Activated CD4-positive, alpha-beta T cell treated with anti-CD3 and anti-CD28 coated beads, Interleukin-2, Interleukin-6, amounts not matched to agents 100 ng/mL and 50 ng/mL, durations not matched to agents 16 hours and 8 hours (primary cell): ENCODE results near the gene CTNNA3.
"Not testable (repeated sequence)": the region's sequence is repeated elsewhere in the genome, so short reads cannot be mapped to it uniquely, and the experiment has no call there.

Experiments used
- DNase-seq: peaks from one replicate; pipeline ENCODE4 v3.0.0-alpha.2; 2020

The CTNNA3 gene

GRCh38 chr10:66350622-66351399 lies 1345.2 kb downstream of the CTNNA3 start:
- no peak for DNase-seq

DNA sequence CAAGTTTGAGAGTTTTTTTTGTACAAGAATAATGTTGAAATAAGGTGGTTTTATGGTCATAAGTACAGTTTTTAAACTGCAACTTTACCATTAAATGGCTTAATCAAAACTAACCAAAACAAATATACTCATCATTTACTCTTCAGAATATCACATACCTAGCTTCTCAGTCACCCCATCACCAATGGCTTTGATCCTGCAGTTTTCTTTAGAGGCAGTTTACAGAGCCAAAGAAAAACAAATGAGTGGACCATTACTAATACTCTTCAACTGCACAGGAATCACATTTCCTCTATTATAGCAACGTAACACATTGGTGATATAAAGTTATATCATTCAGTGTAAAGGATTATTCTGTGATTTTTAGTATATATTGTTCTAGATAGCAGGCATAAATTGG lies 1346.3 kb downstream of the CTNNA3 start:
- no peak for DNase-seq

- DNase-seq, result no peak
Observed at GRCh38 chr10:66349076-66349475, 1346.9 kb downstream of the CTNNA3 start.

GRCh38 chr10:66337211-66337610 lies 1358.8 kb downstream of the CTNNA3 start:
- no peak for DNase-seq

DNA sequence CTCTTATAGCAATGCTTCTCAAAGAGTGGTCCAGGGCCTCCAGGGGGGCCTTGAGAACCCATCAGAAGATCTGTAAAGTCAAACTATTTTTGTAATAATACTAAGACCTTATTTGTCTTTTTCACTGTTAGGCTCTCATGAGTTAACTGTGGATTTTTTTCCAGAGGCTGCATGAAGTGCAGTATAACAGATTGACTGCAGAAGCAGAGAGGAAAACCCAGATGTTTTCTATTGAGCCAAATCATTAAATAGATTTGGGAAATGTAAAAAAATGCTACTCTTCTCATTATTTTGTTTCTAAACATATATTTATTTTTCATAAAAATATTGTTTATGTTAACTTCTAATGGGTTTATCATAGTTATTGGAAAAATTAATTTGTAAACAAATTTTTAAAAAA lies 1359.2 kb downstream of the CTNNA3 start:
- no peak for DNase-seq

GRCh38 chr10:66335753-66336152 lies 1360.2 kb downstream of the CTNNA3 start:
- DNase-seq, result not testable (repeated sequence)

DNA sequence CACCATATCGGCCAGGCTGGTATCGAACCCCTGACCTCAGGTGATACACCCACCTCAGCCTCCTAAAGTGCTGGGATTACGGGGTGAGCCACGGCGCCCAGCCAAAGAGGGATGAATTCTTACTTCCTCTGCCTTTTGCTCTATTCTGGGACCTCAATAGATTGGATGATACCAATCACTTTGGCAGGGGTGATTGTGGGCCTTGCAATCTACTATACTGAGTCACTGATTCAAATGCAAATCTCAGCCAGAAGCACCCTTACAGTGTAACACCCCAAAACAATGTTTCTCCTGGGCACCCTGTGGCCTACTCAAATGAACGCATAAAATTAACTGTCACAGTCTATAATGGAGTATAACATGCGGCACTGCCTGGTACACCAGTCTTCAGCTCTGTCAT lies 1366.8 kb downstream of the CTNNA3 start:
- DNase-seq, result no peak

GRCh38 chr10:66326876-66327275 lies 1369.1 kb downstream of the CTNNA3 start:
- no peak for DNase-seq

DNA sequence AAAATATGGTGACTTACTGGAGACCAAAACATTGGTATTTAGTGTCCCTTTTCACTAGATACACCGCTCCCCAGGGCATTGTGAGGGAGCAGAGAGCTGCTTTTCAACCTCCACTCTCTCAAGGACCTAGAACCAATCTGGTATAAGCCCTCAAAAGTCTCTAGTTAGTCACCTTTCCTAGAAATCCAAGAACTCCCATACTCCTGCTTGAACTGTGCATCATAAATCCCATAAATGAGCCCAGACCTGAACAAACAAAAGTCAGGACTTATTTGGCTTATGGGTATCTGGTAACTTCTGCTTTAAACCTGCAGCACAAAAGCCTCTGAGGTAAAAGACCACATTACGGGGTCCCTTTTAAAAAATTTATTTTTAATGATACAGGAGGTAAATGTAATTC lies 1373.2 kb downstream of the CTNNA3 start:
- DNase-seq, result no peak

- no peak for DNase-seq
Observed at GRCh38 chr10:66321723-66322665, 1374.0 kb downstream of the CTNNA3 start.

DNA sequence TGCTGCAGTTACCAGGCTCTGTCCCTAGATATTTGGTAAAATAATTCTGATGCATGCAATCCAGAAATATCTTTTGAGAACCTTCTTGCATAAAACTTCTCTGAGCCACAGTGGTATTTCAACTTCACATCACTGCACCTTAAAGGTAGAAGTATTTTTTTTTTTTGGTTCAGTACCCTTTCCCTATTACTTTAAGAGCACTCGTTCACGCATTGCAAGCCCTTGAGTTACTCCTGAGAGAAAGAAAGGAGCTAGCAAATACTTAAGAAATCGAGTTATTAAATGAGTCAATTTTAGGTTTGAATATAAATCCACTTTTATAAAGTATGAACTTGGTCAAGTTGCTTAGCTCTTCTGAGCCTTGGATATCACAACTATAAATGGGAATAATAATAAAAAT lies 1377.2 kb downstream of the CTNNA3 start:
- DNase-seq, result no peak

DNA sequence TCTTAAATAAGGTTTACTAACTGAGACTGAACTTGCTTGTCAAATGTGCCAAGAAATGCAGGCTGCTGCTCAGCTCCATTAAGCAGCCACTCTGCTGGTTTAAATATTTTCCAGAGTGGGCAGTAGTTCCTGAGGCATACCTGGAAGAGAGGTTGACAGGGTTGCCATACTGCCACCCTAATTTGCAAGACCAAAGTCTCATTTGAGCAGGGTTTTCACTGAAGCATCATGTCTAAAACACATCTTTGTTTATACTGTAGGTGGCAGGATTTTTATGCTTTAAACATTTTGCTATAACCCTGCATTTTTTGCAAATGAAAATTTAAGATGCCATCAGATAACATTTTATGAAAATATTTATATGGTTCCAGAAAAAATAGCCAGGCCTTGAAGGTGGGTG lies 1388.2 kb downstream of the CTNNA3 start:
- no peak for DNase-seq

DNA sequence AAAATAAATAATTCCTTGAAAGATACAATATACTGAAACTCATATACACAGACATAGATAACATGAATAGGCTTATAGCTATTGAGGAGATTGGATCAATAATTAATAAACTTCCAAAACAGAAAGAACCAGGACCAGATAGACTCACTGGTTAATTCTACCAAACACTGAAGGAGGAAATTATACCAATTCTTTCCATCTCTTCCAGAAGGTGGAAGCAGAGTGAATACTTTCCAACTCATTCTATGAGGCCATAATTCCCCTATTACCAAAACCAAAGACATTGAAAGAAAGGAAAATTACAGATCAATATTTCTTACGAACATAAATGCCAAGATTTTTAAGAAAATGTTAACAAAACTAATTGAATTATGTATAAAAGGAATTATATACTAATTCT lies 1394.9 kb downstream of the CTNNA3 start:
- DNase-seq, result no peak

- no peak for DNase-seq
Observed at GRCh38 chr10:66295602-66296001, 1400.4 kb downstream of the CTNNA3 start.

DNA sequence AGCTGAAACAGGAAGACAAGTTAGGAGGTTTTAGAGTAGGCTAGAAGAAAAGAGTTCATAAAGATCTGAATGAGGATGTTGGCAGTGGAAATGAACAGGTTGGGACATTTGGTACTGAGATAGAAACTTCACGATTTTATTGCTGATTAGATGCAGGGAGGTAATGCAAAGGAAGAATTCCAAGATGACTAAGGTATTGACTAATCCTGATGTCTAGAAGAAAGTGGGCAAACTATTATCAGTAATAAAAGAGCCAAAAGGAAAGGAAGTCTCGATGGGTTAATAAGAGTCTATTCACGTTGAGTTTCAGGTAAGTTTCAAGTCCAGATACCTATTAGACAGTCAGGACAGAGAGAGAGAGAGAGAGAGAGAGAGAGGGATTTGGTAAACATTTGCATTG lies 1401.5 kb downstream of the CTNNA3 start:
- DNase-seq, result no peak

DNA sequence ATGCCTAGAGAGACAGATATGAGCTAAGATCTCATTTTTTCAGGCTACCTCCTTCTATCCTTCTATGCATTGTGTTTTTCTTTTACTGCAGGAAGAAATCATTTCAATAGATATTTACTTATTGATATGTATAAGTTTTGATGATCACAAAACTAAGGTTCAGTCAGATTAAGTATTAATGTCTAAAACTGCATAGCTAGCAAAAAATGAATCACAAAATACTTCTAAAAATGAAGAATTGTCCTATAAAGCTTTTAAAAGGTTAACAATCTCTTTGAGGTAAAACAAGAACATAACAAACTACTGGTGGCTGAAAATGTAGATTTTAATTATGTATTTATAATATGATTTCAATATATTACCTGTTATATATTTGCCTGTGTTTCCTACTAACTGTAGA lies 1403.1 kb downstream of the CTNNA3 start:
- no peak for DNase-seq

DNA sequence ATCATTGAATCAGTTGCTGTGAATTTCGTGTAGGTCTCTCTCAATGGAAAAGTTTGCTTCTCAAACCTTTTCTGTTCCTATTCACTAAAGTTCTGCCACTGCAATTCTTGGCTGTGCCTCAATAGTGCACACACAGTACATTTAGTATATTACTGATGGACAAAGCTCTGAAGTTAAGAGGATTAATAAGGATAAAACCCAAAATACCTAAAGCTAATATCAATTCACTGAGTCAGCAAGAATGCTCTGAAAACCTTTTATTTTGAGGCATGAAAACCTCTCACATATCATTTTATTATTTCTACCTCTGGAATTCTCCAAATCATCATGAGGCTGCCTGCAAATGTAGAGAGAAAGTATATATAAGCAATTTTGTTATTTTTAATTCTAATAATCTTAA lies 1403.5 kb downstream of the CTNNA3 start:
- no peak for DNase-seq

GRCh38 chr10:66291133-66291532 lies 1404.9 kb downstream of the CTNNA3 start:
- no peak for DNase-seq

DNA sequence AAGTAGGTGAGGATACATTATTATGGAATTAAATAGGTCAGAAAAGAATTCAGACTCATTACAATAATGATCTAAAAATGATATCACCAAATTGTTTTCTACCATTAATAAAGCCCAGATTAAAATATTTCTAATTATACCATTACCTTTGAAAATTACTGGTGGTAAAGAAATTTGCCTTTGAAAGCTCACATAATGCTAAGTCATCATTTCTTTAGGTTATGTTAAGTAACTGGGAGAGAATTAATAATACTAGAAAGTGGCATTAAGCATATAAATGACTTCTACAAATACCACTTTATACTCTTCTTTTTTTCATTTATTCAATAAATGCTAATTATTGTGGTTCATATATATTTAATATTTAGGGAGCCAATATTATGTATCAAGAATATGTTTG lies 1411.4 kb downstream of the CTNNA3 start:
- no peak for DNase-seq

GRCh38 chr10:66283874-66284464 lies 1412.0 kb downstream of the CTNNA3 start:
- no peak for DNase-seq

DNA sequence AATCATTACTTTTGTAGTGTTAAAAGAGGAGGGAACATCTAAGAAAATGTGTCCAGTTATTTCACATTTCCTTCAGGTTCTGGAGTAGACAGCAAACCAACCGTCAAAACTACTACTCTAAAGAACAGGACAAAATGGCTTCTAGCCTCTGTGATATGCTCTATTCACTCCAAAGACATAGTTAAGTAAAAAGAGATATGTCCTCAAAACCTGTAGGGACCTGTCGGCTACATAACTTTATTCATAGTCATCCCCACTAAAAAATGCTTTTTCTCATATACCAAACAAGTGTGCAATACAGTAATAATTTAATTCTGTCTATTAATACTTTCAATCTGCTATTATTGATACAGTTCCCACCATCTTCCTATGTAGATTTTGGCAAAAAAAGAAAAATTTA lies 1412.9 kb downstream of the CTNNA3 start:
- DNase-seq, result no peak

DNA sequence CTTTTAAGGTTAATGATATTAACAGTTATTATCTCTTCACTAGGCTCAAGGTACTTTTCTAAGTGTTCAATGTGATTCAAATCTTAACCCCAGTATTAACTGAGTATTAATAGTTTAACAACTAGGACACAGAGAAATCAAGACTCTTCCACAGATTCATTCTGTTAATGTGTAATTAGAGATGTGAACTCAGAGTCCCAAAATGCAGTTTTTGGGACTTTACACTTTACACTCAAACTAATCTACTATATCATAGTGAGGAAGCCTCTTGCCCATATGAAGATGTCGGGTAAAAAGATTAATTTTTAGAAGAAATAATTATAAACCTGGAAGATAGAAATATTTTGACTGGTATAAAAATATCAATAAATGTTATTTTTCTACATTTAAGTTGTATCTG lies 1414.7 kb downstream of the CTNNA3 start:
- no peak for DNase-seq

DNA sequence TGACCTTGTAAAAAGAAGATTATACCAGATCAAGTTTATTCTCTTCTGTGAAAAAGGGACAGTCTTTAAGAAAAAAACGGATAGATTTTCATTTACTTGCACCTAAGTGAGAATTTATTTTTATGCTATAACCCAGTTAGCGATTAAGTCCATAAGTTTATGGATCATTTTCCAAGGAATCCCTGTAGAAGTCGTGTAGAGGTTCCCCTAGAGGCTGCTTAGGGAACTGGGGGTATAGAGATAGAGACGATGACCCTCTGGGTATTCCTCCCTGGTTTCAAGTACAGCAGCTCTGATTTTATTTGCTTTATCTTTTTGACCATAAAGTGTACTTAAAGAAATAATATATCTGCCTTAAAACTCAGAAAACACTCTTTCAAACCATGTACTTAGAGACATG lies 1418.5 kb downstream of the CTNNA3 start:
- no peak for DNase-seq
